Measurements from ENCODE around the gene DMAC2.
A peak's percentile ranks its signal among the peaks of the same experiment; 100 is the strongest.
"Not testable (repeated sequence)": the region's sequence is repeated elsewhere in the genome, so short reads cannot be mapped to it uniquely, and the experiment has no call there.

DMAC2 gene

GRCh38 chr19:41439441-41440222 is at the start of gene DMAC2:
DMAC2 (minus strand) TSS chr19:41439912; CDS start chr19:41439899, 13 bp downstream.
- peak; percentile 90 to 95 for DNase-seq

DNA sequence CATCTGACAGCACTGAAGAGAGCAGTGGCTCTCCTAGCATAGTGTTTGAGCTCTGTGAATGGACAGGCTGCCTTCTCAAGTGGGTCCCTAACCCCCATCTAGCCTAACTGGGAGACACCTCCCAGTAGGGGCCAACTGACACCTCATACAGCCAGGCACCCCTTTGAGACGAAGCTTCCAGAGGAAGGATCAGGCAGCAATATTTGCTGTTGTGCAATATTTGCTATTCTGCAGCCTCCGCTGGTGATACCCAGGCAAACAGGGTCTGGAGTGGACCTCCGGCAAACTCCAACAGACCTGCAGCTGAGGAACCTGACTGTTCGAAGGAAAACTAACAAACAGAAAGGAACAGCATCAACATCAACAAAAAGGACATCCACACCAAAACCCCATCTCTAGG is 47.2 kb upstream of the DMAC2 start:
- DNase-seq, result not testable (repeated sequence)

DNA sequence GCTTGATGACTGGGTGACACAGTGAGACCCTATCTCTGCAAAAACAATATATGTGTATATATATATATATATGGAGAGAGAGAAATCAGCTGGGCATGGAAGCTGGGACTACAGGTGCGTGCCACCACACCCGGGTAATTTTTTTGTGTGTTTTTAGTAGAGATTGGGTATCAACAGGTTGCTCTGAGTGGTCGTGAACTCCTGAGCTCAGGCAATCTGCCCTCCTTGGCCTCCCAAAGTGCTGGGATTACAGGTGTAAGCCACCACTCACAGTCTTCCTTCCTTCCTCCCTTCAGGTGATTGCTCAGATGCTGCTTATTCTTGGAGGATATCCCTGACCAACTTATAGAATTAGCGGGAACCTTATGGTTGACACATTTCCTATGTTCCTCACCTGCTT is 45.1 kb upstream of the DMAC2 start:
- no peak for DNase-seq

- DNase-seq, result no peak
These were observed 40.6 kb upstream of the DMAC2 start for GRCh38 chr19:41480336-41480735.

DNA sequence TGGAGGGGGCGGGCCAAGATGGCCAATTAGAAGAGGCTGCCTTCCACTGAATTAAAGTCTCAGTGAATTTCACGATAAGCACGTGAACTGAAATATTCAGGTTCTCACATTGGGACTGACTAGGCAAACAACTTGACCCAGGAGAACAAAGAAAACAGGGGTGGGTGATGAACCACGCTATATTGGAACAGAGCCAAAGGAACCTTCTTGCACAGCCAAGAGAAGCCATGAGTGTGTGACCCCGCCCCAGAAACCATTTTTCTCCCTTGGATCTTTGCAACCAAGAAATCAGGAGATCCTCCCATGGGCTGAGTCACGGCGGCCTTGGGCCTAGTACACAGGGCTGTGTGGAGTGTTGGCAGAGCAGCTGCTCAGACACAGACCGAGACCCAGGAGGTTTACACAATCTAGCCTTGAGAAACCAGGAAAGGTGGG is 40.1 kb upstream of the DMAC2 start:
- no peak for DNase-seq

DNA sequence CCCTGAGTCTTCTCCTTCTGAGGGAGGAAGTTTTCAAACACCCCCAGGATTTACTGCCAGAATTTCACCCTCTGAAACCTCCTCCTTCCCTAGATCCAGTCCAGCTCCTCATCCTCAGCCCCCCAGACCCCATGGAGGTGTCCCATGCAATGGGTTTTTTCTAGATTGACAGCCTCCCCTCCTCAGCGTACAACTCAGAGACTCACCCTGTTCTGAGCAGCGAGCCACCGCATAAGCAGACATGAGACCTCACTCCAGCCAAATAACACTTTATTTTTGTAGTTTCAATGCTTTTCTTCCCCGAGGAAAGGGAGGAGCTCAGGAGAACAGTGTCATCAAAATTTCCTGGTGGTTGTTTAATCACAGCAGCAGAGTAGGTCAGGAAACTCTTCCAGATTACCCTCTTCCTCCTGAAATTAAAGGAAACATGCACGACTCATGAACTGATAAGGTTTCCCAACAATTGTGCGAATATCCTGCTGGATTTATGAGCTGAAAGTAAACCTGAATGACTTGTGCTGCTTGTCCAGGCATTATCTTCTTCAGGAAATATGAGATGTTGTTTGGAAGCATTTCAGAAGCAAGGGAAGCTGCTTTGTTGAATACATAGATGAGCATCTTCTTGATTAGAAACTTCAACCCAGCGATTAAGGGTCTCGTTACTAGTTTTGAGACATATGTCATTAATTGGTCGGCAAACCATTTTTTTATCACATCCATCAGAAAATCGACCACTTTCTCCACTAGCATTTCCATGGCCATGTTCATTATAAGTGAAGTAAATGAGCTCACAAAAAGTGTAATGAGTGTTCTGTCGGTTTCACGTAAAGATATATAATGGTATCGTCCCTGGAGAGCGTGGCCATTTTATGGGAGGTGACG is 39.4 kb upstream of the DMAC2 start:
- DNase-seq, result no peak

- DNase-seq, result no peak
These were observed 38.5 kb upstream of the DMAC2 start for GRCh38 chr19:41478171-41478570.

GRCh38 chr19:41476583-41476982 is 36.9 kb upstream of the DMAC2 start:
- DNase-seq, result no peak

- DNase-seq, result not testable (repeated sequence)
These were observed 23.8 kb upstream of the DMAC2 start for GRCh38 chr19:41463257-41464256.

DNA sequence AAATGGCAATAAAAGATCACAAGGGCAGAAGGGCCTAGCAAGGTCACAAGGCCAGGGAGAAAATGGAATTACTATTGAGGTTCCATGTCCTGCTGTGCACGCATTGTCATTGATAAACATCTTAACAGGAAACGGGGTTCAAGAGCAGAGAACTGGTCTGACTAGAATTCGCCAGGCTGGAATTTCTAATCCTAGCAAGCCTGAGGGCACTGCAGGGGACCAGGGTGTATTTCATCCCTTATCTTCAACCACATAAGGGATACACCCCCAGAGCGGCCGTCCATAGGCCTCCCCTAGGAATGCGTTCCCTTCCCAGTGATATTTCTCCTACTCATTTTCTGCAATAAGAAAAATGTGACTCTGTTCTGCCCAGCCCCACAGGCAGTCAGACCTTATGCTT is 22.8 kb upstream of the DMAC2 start:
- DNase-seq, result no peak

GRCh38 chr19:41457241-41457640 is 17.5 kb upstream of the DMAC2 start:
- DNase-seq, result no peak

- DNase-seq, result no peak
These were observed 16.7 kb upstream of the DMAC2 start for GRCh38 chr19:41456342-41456918.

- no peak for DNase-seq
These were observed 16.2 kb upstream of the DMAC2 start for GRCh38 chr19:41455936-41456335.

GRCh38 chr19:41452584-41453275 is 13.0 kb upstream of the DMAC2 start:
- no peak for DNase-seq

DNA sequence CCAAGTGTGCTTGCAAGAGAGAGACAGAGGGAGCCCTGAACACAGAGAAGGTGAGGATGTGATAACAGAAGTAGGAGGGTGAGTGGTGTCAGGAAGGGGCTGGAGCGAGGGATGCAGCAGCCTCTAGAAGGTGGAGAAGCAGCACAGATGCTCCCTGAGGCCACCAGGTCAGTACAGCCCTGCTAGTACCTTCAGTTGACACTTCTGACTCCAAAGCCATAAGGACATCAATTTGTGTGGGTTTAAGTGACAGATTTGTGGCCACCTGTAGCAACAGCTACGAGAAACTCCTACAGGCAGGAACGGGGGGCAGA is 10.1 kb upstream of the DMAC2 start:
- DNase-seq, result no peak

DNA sequence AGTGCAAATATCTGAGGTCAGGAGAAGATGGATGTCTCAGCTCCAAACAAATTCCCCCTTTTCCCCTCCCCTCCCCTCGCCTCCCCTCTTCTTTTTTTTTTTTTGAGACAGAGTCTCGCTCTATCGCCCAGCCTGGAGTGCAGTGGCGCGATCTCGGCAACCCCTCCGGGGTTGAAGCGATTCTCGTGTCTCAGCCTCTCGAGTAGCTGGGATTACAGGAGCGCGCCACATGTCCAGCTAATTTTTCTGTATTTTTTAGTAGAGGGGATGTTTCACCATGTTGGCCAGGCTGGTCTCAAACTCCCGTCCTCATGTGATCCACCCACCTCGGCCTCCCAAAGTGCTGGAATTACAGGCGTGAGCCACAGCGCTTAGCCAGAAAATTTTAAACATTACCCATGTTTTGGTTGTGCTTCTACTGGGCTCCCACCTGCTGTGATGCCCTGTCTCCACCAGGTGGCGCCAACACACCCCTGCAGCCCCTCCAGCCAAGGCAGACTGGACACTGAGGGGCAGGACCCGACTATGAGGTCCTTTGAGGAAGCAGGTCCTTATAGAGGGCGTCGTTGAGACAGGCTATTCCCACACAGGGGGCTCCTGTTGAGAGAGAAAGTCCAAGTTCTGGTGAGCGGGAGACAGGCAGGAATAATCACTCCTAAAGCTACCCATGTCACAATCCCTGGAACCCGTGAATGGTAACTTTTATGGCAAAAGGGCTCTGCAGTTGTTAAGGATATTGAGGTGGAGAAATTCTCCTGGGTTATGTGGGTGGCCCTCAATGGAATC is 9.6 kb upstream of the DMAC2 start:
- DNase-seq, result peak; percentile 56 to 66

- no peak for DNase-seq
These were observed 8.1 kb upstream of the DMAC2 start for GRCh38 chr19:41447732-41448332.

GRCh38 chr19:41445575-41445974 is 5.9 kb upstream of the DMAC2 start:
- DNase-seq, result no peak

GRCh38 chr19:41443813-41444455 is 4.2 kb upstream of the DMAC2 start:
- DNase-seq, result no peak

Measured in stimulated activated CD4-positive, alpha-beta T cell treated with anti-CD3 and anti-CD28 coated beads, Interleukin-4, amount 100 ng/mL, for 4 hours (primary cell).